Activated CD8-positive, alpha-beta T cell treated with anti-CD3 and anti-CD28 coated beads, Interleukin-2, amount 10 ng/mL, durations not matched to agents 7 days and 5 days (primary cell): ENCODE results near the gene ZAP70. TPM values are rescaled to one million over a fixed set of nuclear protein-coding genes. Genes with fewer than 3 reads are reported as not detected.
"Not testable (repeated sequence)": the region's sequence is repeated elsewhere in the genome, so short reads cannot be mapped to it uniquely, and the experiment has no call there.

Experiments
- ATAC-seq: fragments of 150-1000 bp; cut with Tn5 transposase; one replicate; pipeline ENCODE4 v1.10.0; 2021; ENCODE audit warnings: moderate library complexity
- CTCF ChIA-PET: fragments of 350-600 bp; sonication (Branson Sonifier 250); formaldehyde crosslinking; loops from one replicate; lab custom pipeline; 2021; ENCODE audit warnings: antibody characterized with exemption; lab: Charles Lee
- POLR2A ChIA-PET: fragments of 350-600 bp; sonication (Branson Sonifier 250); formaldehyde crosslinking; loops from one replicate; lab custom pipeline; 2021; ENCODE audit warnings: antibody characterized with exemption; lab: Charles Lee
- DNase-seq: peaks from one replicate; pipeline ENCODE4 v3.0.0-alpha.2; 2020
- H3K27ac Mint-ChIP-seq: one replicate; pipeline ENCODE4 v1.8.0; 2021; ENCODE audit warnings: mild to moderate bottlenecking, mixed read lengths
- H3K27me3 Mint-ChIP-seq: one replicate; pipeline ENCODE4 v1.8.0; 2021; ENCODE audit warnings: low read depth, mixed read lengths
- H3K36me3 Mint-ChIP-seq: one replicate; pipeline ENCODE4 v1.8.0; 2021; ENCODE audit warnings: low read depth, mixed read lengths
- H3K4me1 Mint-ChIP-seq: one replicate; pipeline ENCODE4 v1.8.0; 2021; ENCODE audit warnings: low read depth, mixed read lengths
- H3K4me3 Mint-ChIP-seq: one replicate; pipeline ENCODE4 v1.8.0; 2021; ENCODE audit warnings: mild to moderate bottlenecking, mixed read lengths
- H3K9me3 Mint-ChIP-seq: one replicate; pipeline ENCODE4 v1.8.0; 2022; ENCODE audit warnings: mixed read lengths; ENCODE audit not compliant: insufficient read depth
- total RNA-seq, 2 experiments: library from RNA; stranded (reverse); gene quantifications; one replicate each; pipeline ENCODE4 v1.2.3, GENCODE V29; 2021

ZAP70 gene
- total RNA-seq = 100 to 1,000 TPM; 268 to 297 TPM

DNA sequence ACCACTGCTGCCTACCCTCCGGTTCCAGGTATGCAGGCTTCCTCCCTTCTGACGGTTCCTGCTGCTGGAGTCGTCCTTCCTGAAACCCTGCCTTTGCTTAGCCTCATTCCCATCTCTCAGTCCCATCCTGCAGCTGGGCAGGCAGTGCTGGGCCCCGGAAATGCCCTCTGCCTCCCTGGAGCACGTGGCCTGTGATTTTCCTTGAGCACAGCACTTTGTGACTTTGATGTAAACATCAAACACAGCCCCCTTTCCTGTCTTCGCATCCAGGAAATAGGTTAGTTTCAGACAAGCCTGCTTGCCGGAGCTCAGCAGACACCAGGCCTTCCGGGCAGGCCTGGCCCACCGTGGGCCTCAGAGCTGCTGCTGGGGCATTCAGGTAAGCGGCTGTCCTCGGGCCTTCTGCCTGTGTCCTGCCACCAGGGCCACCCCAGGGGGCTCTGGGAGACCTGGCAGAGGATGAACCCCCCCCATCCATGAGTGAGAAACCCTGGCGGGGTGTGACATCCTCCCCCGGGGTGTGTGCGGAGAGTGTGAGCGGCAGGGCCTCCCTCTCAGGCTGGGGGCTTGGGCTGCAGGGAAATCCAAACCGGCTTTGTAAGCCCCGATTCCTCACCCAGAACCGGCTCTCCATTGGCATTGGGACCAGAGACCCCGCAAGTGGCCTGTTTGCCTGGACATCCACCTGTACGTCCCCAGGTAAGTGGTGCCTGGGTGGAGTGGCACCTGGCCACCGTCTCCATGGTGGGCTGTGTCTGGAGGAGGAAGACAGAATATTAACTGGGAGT is at the start of gene ZAP70:
TSS of gene ZAP70 (plus strand) at position 281 of the 788 bp plus-strand sequence. CDS start 10,461 bp downstream, outside the sequence.
- Mint-ChIP-seq H3K4me1 (peaks cover 72% of the 10 kb centered on the region), H3K27ac (peak within 1 kb of the TSS; percentile 98), H3K27me3 (no peaks in the 10 kb centered on the region), H3K9me3 (no peaks in the 10 kb centered on the region), H3K4me3 (peak within 1 kb of the TSS; percentile 93), H3K36me3 (peaks cover 50% of the 10 kb centered on the region)
- ATAC-seq (peak; percentile 74), DNase-seq (peak; percentile 82)
- ChIA-PET CTCF (interaction anchor here (0.8 to 15.9 kb wide), 13 partner anchors 15 to 751 kb away, joined by 3 to 265 read pairs (median 3); no protein-coding TSS in a partner anchor), POLR2A (interaction anchor here (0.7 to 3.4 kb wide), 18 partner anchors 10 to 750 kb away, joined by 3 to 14 read pairs (median 4); partner anchors contain the start of genes ACTR1B, ANKRD36B and COX5B)

DNA sequence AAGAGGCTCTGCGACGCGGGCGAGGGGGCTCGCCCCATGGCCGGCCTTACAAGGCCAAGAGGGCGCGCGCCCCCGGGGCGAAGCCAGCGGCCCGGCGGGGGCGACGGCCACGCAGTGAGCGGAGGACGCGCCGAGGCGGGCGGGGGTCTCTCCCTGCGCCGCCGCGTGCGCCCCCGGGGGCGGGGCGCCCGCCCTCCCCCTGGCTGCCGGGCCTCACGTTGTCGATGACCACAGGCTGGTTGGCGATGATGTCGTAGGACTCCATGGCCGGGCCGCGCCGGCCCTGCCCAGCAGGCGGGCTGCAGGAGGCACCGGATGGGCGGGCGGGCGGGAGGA is 49.8 kb upstream of the ZAP70 start:
- peaks cover 32% of the 10 kb centered on the region for H3K4me1 Mint-ChIP-seq
- ChIA-PET CTCF (interaction anchor here (0.6 to 4.6 kb wide), 13 partner anchors 9 to 73 kb away, joined by 3 to 84 read pairs (median 15); partner anchors contain the start of genes ANKRD36B and COX5B), POLR2A (interaction anchor here (0.7 to 7.9 kb wide), 8 partner anchors 10 to 74 kb away, joined by 3 to 187 read pairs (median 3); partner anchors contain the start of genes ANKRD36B and COX5B)
- peak overlapping the region; percentile 99 for H3K27ac Mint-ChIP-seq
- ATAC-seq (no peak), DNase-seq (no peak)
- no peaks in the 10 kb centered on the region for H3K27me3 Mint-ChIP-seq
- peaks cover 11% of the 10 kb centered on the region for H3K36me3 Mint-ChIP-seq
- H3K9me3 Mint-ChIP-seq = no peaks in the 10 kb centered on the region
- H3K4me3 Mint-ChIP-seq = peak overlapping the region; percentile 98

DNA sequence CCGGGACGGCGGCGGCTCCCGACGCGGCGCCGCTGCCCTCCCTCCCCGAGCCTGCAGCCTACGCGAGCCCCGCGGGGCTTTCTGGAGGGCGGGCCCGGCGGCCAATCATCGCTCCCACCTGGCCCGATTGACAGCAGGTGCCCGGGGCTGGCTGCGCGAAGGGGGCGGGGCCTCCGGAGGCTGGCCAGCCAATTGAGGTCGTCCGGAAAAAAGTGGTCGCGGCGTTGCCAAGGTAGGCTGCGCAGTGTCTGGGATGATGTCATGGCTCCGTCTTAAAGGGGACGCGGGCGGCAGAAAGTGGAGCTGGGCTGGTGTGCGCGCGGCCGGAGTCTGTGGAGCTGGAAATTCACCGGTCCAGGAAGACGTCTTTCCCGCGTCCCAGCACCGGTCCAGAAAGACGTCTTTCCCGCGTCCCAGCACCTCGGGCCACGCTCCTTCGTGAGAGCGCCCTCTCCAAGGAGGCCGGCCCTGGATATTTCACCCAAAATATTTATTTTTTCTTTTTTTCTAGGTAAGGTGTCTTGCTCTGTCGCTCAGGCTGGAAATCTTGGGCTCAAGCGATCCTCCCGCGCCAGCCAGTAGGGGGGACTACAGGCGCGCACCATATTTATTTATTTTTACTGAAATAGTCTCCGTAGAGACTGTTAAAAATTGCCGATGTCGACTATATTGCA is 49.3 kb upstream of the ZAP70 start, which contains the start of gene ACTR1B:
TSS of gene ACTR1B (minus strand) at position 83 of the 674 bp plus-strand sequence. CDS start 154 bp downstream, outside the sequence.
- peak; percentile 92 for ATAC-seq
- Mint-ChIP-seq H3K27ac (peak within 1 kb of the TSS; percentile 99), H3K4me3 (peak within 1 kb of the TSS; percentile 98), H3K27me3 (no peaks in the 10 kb centered on the region), H3K36me3 (peaks cover 10% of the 10 kb centered on the region), H3K4me1 (peaks cover 32% of the 10 kb centered on the region), H3K9me3 (no peaks in the 10 kb centered on the region)
- POLR2A ChIA-PET = interaction anchor here (0.7 to 7.9 kb wide), 12 partner anchors 9 to 74 kb away, joined by 3 to 187 read pairs (median 3); partner anchors contain the start of genes ANKRD36B and COX5B
- CTCF ChIA-PET = interaction anchor here (1.2 to 4.6 kb wide), 11 partner anchors 9 to 74 kb away, joined by 3 to 84 read pairs (median 15); partner anchors contain the start of genes ANKRD36B and COX5B
- DNase-seq = peak; percentile 98

DNA sequence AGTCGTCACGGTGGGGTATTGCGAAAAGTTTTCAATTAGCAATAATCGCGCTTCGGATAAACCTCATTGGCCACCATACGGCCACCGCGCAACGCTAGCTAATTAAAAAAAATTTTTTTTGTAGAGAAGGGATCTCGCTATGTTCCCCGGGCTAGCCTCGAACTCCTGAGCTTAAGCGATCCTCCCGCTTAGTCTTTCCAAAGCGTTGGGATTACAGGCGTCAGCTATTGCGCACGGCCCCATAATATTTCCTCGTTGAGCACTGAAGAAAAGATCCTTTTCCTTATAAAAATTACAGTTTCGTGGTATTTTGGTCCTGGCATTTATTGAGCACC is 48.8 kb upstream of the ZAP70 start:
- Mint-ChIP-seq H3K9me3 (no peaks in the 10 kb centered on the region), H3K27ac (peak overlapping the region; percentile 96), H3K36me3 (peaks cover 10% of the 10 kb centered on the region), H3K4me3 (peak overlapping the region; percentile 90), H3K27me3 (no peaks in the 10 kb centered on the region), H3K4me1 (peaks cover 32% of the 10 kb centered on the region)
- ChIA-PET CTCF (interaction anchor here (1.4 to 4.6 kb wide), 10 partner anchors 8 to 74 kb away, joined by 6 to 84 read pairs (median 18); partner anchors contain the start of genes ANKRD36B and COX5B), POLR2A (interaction anchor here (0.7 to 7.9 kb wide), 11 partner anchors 9 to 56 kb away, joined by 3 to 187 read pairs (median 3); partner anchors contain the start of gene COX5B)
- DNase-seq (no peak), ATAC-seq (no peak)

DNA sequence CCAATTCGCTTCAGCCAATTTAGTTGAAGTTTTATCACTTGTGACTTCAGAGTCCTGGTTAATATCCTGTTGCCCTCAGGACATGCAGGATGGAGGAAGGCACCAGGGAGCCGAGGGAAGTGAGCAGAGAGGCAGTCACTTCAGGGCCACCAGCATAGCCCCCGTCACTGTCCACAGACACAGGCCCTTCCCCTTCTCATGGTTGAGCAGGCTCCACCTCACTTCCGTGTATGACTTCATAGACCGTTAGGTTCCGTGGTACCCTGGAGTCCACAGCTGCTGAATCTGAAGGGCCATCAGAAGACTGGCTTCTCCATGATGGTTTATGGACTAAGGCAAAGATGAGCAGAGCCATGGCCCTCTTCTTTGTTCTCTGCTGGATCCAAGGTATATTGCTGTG is 43.9 kb upstream of the ZAP70 start, which contains the start of gene C2orf92:
TSS of gene C2orf92 (plus strand) at position 266 of the 400 bp plus-strand sequence. CDS start at position 342, 76 bp downstream.
- Mint-ChIP-seq H3K27ac (no peak within 1 kb of the TSS), H3K4me1 (peaks cover 25% of the 10 kb centered on the region), H3K4me3 (no peak within 1 kb of the TSS), H3K9me3 (no peaks in the 10 kb centered on the region), H3K27me3 (no peaks in the 10 kb centered on the region), H3K36me3 (no peaks in the 10 kb centered on the region)
- ATAC-seq = no peak
- POLR2A ChIA-PET = no interaction called here
- CTCF ChIA-PET = no interaction called here
- no peak for DNase-seq

DNA sequence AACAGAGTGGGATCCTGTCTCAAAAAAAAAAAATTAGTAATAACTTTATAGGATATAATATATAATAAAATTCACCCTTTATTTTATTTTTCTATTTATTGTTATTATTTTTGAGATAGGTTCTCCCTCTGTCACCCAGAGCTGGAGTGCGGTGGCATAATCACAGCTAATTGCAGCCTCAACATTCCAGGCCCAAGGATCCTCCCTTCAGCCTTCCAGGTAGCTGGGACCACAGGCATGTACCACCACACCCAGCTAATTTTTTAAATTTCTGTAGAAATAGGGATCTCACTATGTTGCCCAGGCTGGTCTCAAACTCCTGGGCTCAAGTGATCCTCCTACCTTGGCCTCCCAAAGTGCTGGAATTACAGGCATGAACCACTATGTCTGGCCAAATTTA is 42.9 kb upstream of the ZAP70 start:
- no peaks in the 10 kb centered on the region for H3K36me3 Mint-ChIP-seq
- no peak for ATAC-seq
- DNase-seq = no peak
- peaks cover 18% of the 10 kb centered on the region for H3K4me1 Mint-ChIP-seq
- H3K27me3 Mint-ChIP-seq = no peaks in the 10 kb centered on the region
- POLR2A ChIA-PET = no interaction called here
- CTCF ChIA-PET = interaction anchor here (2.2 kb wide), 1 partner anchor 27 kb away, joined by 11 read pairs; no protein-coding TSS in a partner anchor
- no peaks in the 10 kb centered on the region for H3K9me3 Mint-ChIP-seq
- no peak overlapping the region for H3K27ac Mint-ChIP-seq
- H3K4me3 Mint-ChIP-seq = no peak overlapping the region

DNA sequence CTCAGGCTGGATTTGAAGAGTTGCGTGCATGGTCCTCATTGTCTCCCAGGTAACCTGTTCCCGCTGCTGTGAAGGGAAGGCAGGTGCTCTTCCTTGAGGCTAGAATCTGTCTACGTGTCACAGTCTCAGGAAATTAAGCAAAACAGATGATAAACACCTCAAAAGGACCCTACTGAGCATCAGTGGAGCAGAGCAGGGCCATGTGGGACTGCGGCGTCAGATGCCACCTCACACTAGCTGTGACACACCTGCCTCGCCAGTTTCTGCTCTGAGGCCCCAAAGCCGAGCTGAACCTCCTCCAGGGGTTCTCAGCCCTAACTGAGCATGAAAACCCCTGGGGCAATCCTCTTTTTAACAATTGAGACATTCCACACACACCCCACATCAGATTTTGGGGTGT is 41.9 kb upstream of the ZAP70 start:
- Mint-ChIP-seq H3K4me3 (no peak overlapping the region), H3K27me3 (no peaks in the 10 kb centered on the region), H3K4me1 (peaks cover 21% of the 10 kb centered on the region), H3K36me3 (no peaks in the 10 kb centered on the region), H3K9me3 (no peaks in the 10 kb centered on the region), H3K27ac (no peak overlapping the region)
- CTCF ChIA-PET = interaction anchor here (2.2 kb wide), 1 partner anchor 26 kb away, joined by 11 read pairs; no protein-coding TSS in a partner anchor
- DNase-seq = no peak
- POLR2A ChIA-PET = no interaction called here
- no peak for ATAC-seq

DNA sequence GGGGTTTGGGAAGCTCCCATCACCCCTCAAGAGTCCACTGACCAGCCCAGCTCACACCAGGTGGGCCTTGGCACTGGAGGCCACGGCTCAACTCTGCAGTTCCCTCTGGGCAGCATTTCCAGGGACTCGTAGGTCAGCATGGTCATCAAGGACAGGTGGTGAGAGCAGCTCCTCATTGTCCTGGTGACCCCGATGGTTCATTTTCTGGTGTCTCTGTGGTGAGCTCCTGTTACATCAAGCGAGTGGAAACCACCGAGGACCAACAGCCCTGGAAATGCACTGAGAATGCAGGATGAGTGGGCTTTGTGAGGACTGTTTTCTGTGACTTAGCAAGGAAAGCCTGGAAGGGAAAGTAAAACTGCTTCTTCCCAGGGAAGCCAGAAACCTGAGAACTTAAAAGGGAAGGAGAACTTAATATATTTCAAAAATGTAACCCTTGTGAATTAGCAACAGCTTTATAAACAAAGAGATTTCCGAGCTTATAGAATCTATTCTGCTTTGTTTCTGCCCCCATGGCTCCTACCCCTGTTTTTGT is 40.7 kb upstream of the ZAP70 start:
- not testable (repeated sequence) for ATAC-seq, H3K4me3 Mint-ChIP-seq, H3K9me3 Mint-ChIP-seq, DNase-seq, H3K27me3 Mint-ChIP-seq, H3K27ac Mint-ChIP-seq, H3K36me3 Mint-ChIP-seq
- peaks cover 24% of the 10 kb centered on the region for H3K4me1 Mint-ChIP-seq
- ChIA-PET CTCF (interaction anchor here (1.2 to 2.0 kb wide), 8 partner anchors 8 to 68 kb away, joined by 4 to 17 read pairs (median 4); partner anchors contain the start of genes ACTR1B and ZAP70), POLR2A (interaction anchor here (0.9 to 1.7 kb wide), 4 partner anchors 9 to 27 kb away, joined by 3 to 17 read pairs (median 6); partner anchors contain the start of genes ACTR1B and COX5B)

DNA sequence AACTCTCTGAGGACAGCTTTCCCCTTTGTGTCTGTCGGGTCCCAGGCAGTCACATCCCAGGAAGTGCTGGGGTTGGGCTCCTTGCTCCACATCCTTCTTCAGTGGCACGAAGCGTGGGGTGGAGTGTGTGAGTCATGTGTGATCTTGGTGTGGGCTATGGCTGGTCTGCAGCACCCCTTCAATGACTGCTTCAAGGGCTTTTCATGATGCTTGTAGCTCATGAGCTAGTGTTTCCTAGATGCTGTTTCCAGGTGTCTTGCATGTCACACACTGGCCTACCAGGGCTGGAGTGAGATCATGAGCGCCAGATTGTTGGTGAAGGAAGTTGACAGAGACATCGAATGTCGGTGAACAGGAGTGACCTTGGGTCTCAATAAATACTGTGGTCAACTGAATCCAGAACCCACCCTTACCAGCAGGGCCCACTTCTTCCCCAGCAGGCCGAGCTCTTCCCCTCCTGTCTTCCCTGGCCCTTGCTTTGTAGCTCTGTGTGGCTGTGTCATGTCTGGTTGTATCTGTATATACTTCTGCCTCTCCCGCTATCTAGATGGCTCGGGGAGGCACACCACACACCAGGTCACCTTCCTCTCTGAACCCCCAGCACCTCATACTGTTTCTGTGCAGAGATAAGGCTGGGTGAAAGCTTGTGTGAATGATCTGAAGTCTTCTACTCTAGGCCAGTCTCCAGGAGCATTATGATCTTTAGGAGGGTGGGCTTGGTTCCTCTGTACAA is 40.0 kb upstream of the ZAP70 start:
- H3K27me3 Mint-ChIP-seq = peaks cover under 1% of the 10 kb centered on the region
- ChIA-PET CTCF (interaction anchor here (1.2 to 2.0 kb wide), 8 partner anchors 9 to 67 kb away, joined by 4 to 17 read pairs (median 4); partner anchors contain the start of genes ACTR1B and ZAP70), POLR2A (interaction anchor here (0.6 to 1.7 kb wide), 5 partner anchors 9 to 28 kb away, joined by 3 to 17 read pairs (median 5); partner anchors contain the start of genes ACTR1B and COX5B)
- H3K4me3 Mint-ChIP-seq = no peak overlapping the region
- H3K36me3 Mint-ChIP-seq = no peaks in the 10 kb centered on the region
- DNase-seq = peak; percentile 37
- no peaks in the 10 kb centered on the region for H3K9me3 Mint-ChIP-seq
- ATAC-seq = peak; percentile 51
- H3K27ac Mint-ChIP-seq = peak overlapping the region; percentile 27
- peaks cover 28% of the 10 kb centered on the region for H3K4me1 Mint-ChIP-seq

DNA sequence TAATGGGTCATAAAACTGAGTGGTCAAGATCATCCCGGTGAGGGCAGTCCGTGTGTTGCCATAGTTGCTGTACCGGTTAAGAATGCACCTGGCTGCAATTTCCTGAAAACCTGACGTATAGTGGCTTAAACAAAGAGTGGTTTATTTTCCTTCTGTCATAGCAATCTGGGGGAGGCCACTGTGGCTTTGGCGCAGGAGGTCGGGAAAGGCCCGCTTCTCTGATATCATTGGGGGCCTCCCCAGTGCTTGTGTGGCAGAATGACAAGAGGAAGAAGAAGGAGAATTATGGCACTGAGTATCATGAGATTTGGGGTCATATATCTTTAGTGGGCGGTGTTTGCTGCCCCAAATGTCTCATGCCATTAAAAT is 39.5 kb upstream of the ZAP70 start:
- Mint-ChIP-seq H3K4me3 (no peak overlapping the region), H3K4me1 (peaks cover 29% of the 10 kb centered on the region), H3K9me3 (no peaks in the 10 kb centered on the region), H3K27me3 (peaks cover 2% of the 10 kb centered on the region), H3K36me3 (no peaks in the 10 kb centered on the region), H3K27ac (peak overlapping the region; percentile 27)
- ChIA-PET CTCF (interaction anchor here (1.4 to 2.0 kb wide), 4 partner anchors 23 to 40 kb away, joined by 4 to 17 read pairs (median 8); partner anchors contain the start of gene ZAP70), POLR2A (interaction anchor here (0.6 to 1.7 kb wide), 4 partner anchors 9 to 28 kb away, joined by 3 to 17 read pairs (median 6); partner anchors contain the start of genes ACTR1B and COX5B)
- DNase-seq (no peak), ATAC-seq (peak; percentile 13)
